ENCODE measurements around the gene PATL2. TPM values are rescaled to one million over a fixed set of nuclear protein-coding genes. Genes with fewer than 3 reads are reported as not detected.
"Not testable (repeated sequence)": the region's sequence is repeated elsewhere in the genome, so short reads cannot be mapped to it uniquely, and the experiment has no call there.

PATL2 gene
- total RNA-seq, 1 experiment from 2014 or later = 0.13 TPM

DNA sequence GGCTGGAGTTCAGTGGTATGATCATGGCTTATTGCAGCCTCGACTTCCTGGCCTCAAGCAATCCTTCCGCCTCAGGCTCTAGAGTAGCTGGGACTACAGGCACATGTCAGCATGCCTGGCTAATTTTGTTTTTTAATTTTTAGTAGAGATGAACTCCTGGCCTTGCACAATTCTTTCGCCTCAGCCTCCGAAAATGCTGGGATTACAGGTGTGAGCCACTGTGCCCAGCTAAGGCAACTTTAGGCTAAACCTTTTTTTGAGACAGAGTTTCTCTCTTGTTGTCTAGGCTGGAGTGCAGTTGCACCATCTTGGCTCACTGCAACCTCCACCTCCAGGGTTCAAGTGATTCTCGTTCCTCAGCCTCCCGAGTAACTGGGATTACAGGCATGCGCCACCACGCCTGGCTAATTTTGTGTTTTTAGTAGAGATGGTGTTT is 8.9 kb upstream of the PATL2 start:
- DNase-seq (ENCODE audit: low read depth) = not testable (repeated sequence)

- peak; percentile 8 for DNase-seq (ENCODE audit: low read depth)
Measured at GRCh38 chr15:44719293-44719999, 8.3 kb upstream of the PATL2 start.

DNA sequence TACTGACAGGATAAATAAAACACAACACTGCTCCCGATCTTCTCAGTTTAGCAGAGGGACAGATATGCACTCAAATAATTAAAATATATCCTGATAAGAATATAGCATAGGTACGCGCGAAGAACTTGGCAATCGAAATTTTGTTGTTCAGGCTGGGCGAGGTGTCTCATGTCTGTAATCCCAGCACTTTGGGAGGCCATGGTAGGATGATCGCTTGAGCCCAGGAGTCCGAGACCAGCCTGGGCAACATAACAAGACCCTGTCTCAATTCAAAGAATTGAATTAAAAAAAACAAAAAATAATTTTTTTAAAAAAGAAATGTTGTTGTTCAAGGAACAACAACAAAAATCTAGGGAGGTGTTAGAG is 7.8 kb upstream of the PATL2 start:
- no peak for DNase-seq (ENCODE audit: low read depth)

GRCh38 chr15:44718180-44718926 is 7.2 kb upstream of the PATL2 start:
- DNase-seq (ENCODE audit: low read depth) = no peak

- no peak for DNase-seq (ENCODE audit: low read depth)
Measured at GRCh38 chr15:44716983-44717602, 6.0 kb upstream of the PATL2 start.

DNA sequence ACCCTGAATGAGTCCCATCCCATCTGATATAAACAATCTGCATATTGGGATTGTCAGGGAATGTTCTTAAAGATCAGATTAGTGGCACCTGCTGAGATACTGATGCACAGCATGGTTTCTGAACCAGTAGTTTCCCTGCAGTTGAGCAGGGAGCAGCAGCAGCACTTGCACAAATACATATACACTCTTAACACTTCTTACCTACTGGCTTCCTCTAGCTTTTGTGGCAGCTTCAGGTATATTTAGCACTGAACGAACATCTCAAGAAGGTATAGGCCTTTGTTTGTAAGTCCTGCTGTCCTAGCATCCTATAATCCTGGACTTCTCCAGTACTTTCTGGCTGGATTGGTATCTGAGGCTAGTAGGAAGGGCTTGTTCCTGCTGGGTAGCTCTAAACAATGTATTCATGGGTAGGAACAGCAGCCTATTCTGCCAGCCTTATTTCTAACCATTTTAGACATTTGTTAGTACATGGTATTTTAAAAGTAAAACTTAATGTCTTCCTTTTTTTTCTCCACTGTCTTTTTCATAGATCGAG is 4.7 kb upstream of the PATL2 start:
- DNase-seq (ENCODE audit: low read depth) = no peak

- DNase-seq (ENCODE audit: low read depth) = no peak
Measured at GRCh38 chr15:44715142-44715796, 4.1 kb upstream of the PATL2 start.

- peak; percentile 53 for DNase-seq (ENCODE audit: low read depth)
Measured at GRCh38 chr15:44713006-44713966, 2.2 kb upstream of the PATL2 start.

GRCh38 chr15:44712346-44713005 is 1.4 kb upstream of the PATL2 start:
- DNase-seq (ENCODE audit: low read depth) = peak; percentile 79

DNA sequence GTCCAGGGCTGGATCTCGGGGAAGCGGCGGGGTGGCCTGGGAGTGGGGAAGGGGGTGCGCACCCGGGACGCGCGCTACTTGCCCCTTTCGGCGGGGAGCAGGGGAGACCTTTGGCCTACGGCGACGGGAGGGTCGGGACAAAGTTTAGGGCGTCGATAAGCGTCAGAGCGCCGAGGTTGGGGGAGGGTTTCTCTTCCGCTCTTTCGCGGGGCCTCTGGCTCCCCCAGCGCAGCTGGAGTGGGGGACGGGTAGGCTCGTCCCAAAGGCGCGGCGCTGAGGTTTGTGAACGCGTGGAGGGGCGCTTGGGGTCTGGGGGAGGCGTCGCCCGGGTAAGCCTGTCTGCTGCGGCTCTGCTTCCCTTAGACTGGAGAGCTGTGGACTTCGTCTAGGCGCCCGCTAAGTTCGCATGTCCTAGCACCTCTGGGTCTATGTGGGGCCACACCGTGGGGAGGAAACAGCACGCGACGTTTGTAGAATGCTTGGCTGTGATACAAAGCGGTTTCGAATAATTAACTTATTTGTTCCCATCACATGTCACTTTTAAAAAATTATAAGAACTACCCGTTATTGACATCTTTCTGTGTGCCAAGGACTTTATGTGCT is 721 bp upstream of the PATL2 start:
- DNase-seq (ENCODE audit: low read depth) = peak; percentile 17

DNA sequence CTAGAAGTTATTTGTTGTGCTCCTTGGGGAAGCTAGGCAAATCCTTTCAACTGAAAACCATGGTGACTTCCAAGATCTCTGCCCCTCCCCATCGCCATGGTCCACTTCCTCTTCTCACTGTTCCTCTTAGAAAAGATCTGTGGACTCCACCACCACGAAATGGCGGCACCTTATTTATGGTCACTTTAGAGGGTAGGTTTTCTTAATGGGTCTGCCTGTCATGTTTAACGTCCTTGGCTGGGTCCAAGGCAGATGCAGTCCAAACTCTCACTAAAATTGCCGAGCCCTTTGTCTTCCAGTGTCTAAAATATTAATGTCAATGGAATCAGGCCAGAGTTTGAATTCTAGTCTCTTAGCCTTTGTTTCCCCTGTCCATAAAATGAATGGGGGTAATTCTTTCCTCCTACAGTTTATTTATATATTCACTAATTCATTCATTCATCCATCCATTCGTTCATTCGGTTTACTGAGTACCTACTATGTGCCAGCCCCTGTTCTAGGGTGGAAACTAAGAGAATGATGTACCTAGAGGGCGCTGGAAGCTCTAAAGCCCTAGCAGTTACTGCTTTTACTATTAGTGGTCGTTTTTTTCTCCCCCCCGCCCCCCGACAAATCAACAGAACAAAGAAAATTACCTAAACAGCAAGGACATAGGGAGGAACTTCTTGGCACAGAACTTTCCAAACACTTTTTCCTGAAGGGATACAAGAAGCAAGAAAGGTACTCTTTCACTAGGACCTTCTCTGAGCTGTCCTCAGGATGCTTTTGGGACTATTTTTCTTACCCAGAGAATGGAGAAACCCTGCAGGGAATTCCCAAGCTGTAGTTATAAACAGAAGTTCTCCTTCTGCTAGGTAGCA is 657 bp downstream of the PATL2 start:
- DNase-seq (ENCODE audit: low read depth) = peak; percentile 34

DNA sequence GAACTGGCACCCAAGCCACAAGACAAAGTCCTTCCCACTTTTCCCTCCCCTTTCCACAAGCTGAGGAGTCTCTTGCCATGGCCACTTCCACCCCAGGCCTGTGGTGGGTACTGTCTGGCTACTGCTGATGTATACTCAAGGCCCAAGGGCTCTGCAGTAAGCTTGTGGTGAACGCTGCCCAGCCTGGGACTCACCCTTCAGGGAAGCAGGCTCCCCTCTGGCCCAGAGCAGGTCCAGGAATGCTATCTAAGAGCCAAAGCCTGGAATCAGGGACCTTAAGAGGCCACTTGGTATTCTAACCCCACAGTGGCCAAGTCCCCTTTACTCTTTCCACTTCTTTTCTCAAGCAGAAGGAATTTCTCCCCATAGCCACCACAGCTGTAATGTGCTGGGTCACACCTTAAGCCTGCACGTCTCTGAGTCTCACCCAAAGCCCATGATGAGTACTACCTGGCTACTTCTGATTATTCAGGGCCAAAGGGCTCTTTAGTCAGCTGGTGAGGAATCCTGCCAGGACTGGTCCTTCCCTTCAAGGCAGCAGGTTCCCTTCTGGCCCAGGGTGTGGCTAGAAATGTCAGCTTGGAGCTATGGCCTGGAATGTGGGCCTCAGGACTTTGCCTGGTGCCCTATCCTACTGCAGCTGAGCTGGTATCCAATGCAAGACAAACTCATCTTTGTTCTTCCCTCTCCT is 4.0 kb downstream of the PATL2 start:
- DNase-seq (ENCODE audit: low read depth) = no peak

DNA sequence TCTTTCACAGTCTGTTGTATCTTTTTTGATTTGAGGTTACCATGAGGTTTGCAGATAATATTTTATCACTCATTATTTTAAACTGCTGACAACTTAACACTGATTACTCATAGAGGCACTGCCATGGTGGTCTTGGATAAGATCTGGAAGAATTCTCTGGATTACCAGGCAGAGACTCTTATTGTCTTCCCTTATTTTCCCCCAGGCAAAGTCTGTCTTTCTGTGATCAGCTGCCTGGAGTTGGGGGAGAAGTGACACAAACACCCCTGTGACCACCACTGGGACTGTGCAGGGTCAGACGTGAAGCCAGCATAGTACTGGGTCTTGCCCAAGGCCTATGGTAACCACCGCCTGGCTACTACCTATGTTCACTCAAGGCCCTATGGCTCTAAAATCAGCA is 4.7 kb downstream of the PATL2 start:
- no peak for DNase-seq (ENCODE audit: low read depth)

DNA sequence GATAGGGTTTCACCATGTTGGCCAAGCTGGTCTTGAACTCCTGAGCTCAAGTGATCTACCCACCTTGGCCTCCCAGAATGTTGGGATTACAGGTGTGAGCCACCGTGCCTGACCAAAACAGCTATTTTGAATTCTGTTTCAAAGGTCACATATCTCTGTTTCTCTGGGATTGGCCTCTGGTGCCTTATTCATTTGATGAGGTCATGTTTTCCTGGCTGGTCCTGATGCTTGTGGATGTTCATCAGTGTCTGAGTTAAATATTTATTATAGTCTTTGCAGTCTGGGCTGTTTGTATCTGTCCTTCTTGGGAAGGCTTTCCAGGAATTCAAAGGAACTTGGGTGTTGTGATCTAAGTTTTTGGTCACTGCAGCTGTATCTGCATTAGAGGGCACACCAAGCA is 5.1 kb downstream of the PATL2 start:
- no peak for DNase-seq (ENCODE audit: low read depth)

- DNase-seq (ENCODE audit: low read depth) = not testable (repeated sequence)
Measured at GRCh38 chr15:44700676-44701075, 10.4 kb downstream of the PATL2 start.

GRCh38 chr15:44698641-44699040 is 12.5 kb downstream of the PATL2 start:
- no peak for DNase-seq (ENCODE audit: low read depth)

- no peak for DNase-seq (ENCODE audit: low read depth)
Measured at GRCh38 chr15:44697014-44697413, 14.1 kb downstream of the PATL2 start.

DNA sequence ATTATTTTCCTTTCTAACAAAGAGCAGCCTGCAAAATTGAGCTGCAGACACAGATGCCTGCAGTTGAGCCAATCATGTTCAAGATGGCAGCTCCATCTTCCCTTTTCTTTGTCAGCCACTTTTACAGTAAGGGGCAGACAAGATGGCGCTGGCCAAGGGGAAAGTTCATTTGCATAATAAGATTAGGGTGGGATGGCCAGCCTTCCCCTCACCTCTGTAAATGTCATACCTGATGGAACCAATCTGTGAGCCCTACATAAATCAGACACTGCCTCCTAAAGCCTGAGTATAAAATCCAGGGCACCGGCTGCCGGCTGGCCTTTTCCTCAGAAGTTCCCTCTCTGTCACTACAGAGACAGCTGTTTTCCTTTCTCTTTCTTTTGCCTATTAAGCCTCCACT is 15.8 kb downstream of the PATL2 start:
- no peak for DNase-seq (ENCODE audit: low read depth)

Data from HT1080 (cell line).